DOHH2 (cell line): ENCODE results near the gene UBTD1.

ENCODE experiments used
- H3F3A ChIP-seq: fragments of 200-600 bp; sonication (generic), shearing (Covaris generic); 2 replicates; pipeline ENCODE4 v1.6.0; 2016; ENCODE audit warnings: antibody characterized with exemption, mild to moderate bottlenecking; ENCODE audit not compliant: control insufficient read depth, insufficient read depth
- H3K27ac ChIP-seq: fragments of 200-600 bp; sonication (generic); 2 replicates; pipeline ENCODE4 v1.5.1; 2014; ENCODE audit warnings: low read depth, mild to moderate bottlenecking, low read length, moderate library complexity
- H3K27me3 ChIP-seq: fragments of 200-600 bp; sonication (generic); 2 replicates; pipeline ENCODE4 v1.6.1; 2014; ENCODE audit warnings: mild to moderate bottlenecking, low read length, mixed read lengths; ENCODE audit not compliant: control insufficient read depth
- H3K36me3 ChIP-seq: fragments of 200-600 bp; sonication (generic); 2 replicates; pipeline ENCODE4 v1.6.1; 2014; ENCODE audit warnings: mild to moderate bottlenecking, low read length, moderate library complexity, mixed read lengths; ENCODE audit not compliant: control insufficient read depth
- H3K4me1 ChIP-seq: fragments of 200-600 bp; sonication (generic); 2 replicates; pipeline ENCODE4 v1.6.1; 2014; ENCODE audit warnings: mild to moderate bottlenecking, low read length, mixed read lengths; ENCODE audit not compliant: control insufficient read depth
- H3K4me2 ChIP-seq: fragments of 200-600 bp; sonication (generic); 2 replicates; pipeline ENCODE4 v1.6.0; 2014; ENCODE audit warnings: mild to moderate bottlenecking, low read length, moderate library complexity
- H3K4me3 ChIP-seq: fragments of 200-600 bp; sonication (generic); 2 replicates; pipeline ENCODE4 v1.5.1; 2014; ENCODE audit warnings: mild to moderate bottlenecking, low read length, mixed read lengths
- H3K79me2 ChIP-seq: fragments of 200-600 bp; sonication (generic); 2 replicates; pipeline ENCODE4 v1.6.1; 2014; ENCODE audit warnings: mild to moderate bottlenecking, low read length, mixed read lengths; ENCODE audit not compliant: control insufficient read depth
- H3K9me2 ChIP-seq: fragments of 200-600 bp; sonication (generic); replicated peaks from 2 replicates; pipeline ENCODE4 v1.6.1; 2014; ENCODE audit warnings: mild to moderate bottlenecking, low read length, mixed read lengths; ENCODE audit not compliant: control insufficient read depth
- H3K9me3 ChIP-seq: fragments of 200-600 bp; sonication (generic); 2 replicates; pipeline ENCODE4 v1.6.1; 2014; ENCODE audit warnings: antibody characterized with exemption, low read length, mixed read lengths; ENCODE audit not compliant: control insufficient read depth, insufficient read depth
- H4K20me1 ChIP-seq: fragments of 200-600 bp; sonication (generic); 2 replicates; pipeline ENCODE4 v1.6.0; 2014; ENCODE audit warnings: low read depth, mild to moderate bottlenecking, antibody characterized with exemption, low read length, moderate library complexity; ENCODE audit not compliant: control insufficient read depth, insufficient read depth
- EZH2phosphoT487 ChIP-seq: fragments of 200-600 bp; sonication (generic); IDR thresholded peaks from 2 replicates; pipeline ENCODE4 v1.6.1; 2017; ENCODE audit warnings: borderline replicate concordance, mild to moderate bottlenecking, antibody characterized with exemption, low read length, moderate library complexity, mixed read lengths
- TF ChIP-seq, protein P1 (sequence below): fragments of 200-600 bp; sonication (generic); IDR thresholded peaks from one replicate; pipeline ENCODE4 v1.5.1; 2014; ENCODE audit warnings: antibody characterized with exemption, mild to moderate bottlenecking, low read depth, low read length; ENCODE audit not compliant: poor library complexity, severe bottlenecking

The UBTD1 gene

DNA sequence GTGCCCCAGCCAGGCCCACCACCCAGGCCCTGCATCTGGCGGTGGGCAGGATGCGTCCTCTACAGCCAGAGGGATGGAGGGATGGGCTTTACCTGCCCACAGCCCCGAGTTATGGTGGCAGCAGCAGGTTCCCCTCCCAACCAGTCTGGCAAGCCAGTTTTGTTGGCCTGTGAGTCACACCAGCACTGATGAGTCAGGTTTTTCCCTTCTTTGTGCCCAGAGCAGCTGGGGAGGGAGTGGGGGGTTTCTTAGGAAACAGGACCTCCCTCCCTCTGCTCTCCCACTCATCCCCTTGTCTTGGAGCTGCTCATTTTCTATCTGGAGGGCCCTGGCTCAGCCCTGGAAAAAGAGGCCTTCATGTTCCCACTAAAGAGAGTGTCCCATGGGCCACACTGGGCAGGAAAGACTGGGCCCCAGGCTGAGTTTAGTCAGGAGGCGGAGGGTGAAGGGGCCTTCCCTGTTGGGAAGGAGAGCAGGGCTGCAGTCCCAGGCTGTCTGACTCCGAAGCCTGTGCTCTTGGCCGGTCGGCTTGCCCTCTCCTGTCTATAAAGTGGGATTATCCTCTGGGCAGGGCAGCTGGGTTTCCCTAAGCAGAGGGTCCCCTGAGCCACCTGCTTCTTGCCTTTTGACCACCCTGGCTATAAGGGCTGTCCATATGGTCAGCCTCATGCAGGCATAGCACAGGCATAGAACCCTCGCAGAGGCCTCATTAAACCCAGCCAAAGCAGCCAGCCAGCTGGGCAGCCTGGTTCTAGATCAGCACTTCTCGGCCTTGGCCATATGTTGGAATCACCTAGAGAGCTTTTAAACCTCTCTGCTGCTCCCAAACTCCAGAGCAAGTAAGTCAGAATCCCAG, 43.7 kb downstream of the UBTD1 start:
- no peaks in the 10 kb centered on the region for H3K9me2 ChIP-seq
- TF ChIP-seq, protein P1, sequence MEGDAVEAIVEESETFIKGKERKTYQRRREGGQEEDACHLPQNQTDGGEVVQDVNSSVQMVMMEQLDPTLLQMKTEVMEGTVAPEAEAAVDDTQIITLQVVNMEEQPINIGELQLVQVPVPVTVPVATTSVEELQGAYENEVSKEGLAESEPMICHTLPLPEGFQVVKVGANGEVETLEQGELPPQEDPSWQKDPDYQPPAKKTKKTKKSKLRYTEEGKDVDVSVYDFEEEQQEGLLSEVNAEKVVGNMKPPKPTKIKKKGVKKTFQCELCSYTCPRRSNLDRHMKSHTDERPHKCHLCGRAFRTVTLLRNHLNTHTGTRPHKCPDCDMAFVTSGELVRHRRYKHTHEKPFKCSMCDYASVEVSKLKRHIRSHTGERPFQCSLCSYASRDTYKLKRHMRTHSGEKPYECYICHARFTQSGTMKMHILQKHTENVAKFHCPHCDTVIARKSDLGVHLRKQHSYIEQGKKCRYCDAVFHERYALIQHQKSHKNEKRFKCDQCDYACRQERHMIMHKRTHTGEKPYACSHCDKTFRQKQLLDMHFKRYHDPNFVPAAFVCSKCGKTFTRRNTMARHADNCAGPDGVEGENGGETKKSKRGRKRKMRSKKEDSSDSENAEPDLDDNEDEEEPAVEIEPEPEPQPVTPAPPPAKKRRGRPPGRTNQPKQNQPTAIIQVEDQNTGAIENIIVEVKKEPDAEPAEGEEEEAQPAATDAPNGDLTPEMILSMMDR: no peak
- no peak for TF ChIP-seq EZH2phosphoT487
- no peak overlapping the region for H3K4me3 ChIP-seq
- no peaks in the 10 kb centered on the region for H3K4me1 ChIP-seq
- no peaks in the 10 kb centered on the region for H3K9me3 ChIP-seq
- no peaks in the 10 kb centered on the region for H3K79me2 ChIP-seq
- no peaks in the 10 kb centered on the region for H3F3A ChIP-seq
- H3K27me3 ChIP-seq: peaks cover 11% of the 10 kb centered on the region
- no peaks in the 10 kb centered on the region for H3K36me3 ChIP-seq
- H4K20me1 ChIP-seq: 0 out of 2 replicates have a peak, but pooled peaks cover 3% of the 10 kb centered on the region
- no peak overlapping the region for H3K27ac ChIP-seq
- H3K4me2 ChIP-seq: no peak overlapping the region

DNA sequence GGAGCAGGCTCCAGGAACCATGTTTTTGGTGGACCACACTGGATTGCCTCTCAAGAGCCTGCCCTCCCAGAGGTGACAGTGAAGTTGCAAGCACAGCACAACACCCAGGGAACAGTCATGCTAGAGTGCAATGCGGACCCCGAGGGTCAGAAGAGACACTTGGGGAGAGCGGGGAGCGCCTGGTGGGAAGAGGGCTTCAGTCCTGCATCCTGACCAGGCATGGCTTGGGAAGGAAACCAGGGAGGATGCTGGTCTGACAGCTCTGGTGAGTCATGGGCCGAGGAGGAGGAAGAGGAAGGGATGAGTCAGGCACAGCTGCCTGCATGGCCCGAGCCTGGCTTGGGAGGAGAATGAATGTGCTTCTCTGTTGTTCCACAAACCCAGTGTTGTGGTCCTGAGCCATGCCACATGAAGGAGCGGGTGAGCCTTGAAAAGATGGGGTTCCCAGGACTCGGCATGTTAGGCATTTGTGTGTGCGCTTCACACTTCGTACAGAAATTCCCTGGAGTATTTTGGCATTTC, 44.4 kb downstream of the UBTD1 start:
- H3K4me1 ChIP-seq: no peaks in the 10 kb centered on the region

DNA sequence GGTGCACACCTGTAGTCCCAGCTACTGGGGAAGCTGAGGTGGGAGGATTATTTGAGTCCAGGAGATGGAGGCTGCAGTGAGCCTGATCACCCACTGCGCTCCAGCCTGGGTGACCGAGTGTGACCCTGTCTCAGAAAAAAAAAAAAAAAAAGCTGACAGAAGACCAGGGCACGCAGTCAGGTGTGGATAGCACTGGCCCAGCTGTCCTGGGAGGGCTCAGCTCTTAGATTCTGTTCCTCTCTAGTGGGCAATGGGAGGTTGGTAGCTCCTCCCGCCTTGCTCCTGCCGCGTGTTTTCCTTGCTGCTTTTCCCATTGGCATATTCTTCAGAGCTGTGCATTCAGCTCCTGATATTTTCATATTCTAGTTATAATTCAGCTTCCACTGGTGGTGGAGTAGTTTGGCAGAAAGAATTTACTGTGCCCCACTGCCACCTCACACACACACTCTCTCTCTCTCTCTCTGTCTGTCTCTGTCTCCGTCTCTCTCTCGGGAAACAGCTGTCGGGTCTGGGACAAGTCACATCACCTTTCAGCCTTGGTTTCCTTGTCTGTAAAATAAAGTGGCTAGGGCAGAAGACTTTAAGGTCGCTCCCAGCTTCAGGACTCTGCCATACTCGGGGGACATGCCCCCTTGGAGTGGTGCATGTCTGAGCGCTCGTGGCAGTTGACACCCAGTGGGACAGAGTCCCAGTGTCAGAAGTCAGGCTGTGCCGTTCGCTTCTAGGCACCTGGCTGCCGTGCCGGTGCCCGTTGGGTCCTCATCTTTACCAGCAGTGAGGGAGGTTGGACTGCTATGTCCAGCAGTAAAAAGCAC, 47.9 kb downstream of the UBTD1 start:
- Histone ChIP-seq H3K4me2 (no peak overlapping the region), H3K9me3 (no peaks in the 10 kb centered on the region), H3K79me2 (no peaks in the 10 kb centered on the region), H3K27me3 (peaks cover 11% of the 10 kb centered on the region), H3K36me3 (no peaks in the 10 kb centered on the region), H3K27ac (no peak overlapping the region), H3K4me3 (no peak overlapping the region), H3F3A (no peaks in the 10 kb centered on the region), H3K4me1 (no peaks in the 10 kb centered on the region), H4K20me1 (no peaks in the 10 kb centered on the region), H3K9me2 (no peaks in the 10 kb centered on the region)
- TF ChIP-seq, protein P1: no peak
- no peak for TF ChIP-seq EZH2phosphoT487

More for the DNA sequence above, 44.4 kb downstream of the UBTD1 start:
- 0 out of 2 replicates have a peak, but pooled peaks cover 3% of the 10 kb centered on the region for H4K20me1 ChIP-seq
- H3F3A ChIP-seq: no peaks in the 10 kb centered on the region
- H3K36me3 ChIP-seq: no peaks in the 10 kb centered on the region
- H3K79me2 ChIP-seq: no peaks in the 10 kb centered on the region
- no peaks in the 10 kb centered on the region for H3K9me2 ChIP-seq
- TF ChIP-seq, protein P1: no peak
- TF ChIP-seq EZH2phosphoT487: no peak
- peaks cover 11% of the 10 kb centered on the region for H3K27me3 ChIP-seq
- no peak overlapping the region for H3K4me3 ChIP-seq
- H3K4me2 ChIP-seq: no peak overlapping the region
- H3K9me3 ChIP-seq: no peaks in the 10 kb centered on the region
- H3K27ac ChIP-seq: no peak overlapping the region
